Esophagus muscularis mucosa (tissue), 4 donors: Measurements from ENCODE around the gene TUT4. TPM values are rescaled to one million over a fixed set of nuclear protein-coding genes. Genes with fewer than 3 reads are reported as not detected.
A peak's percentile ranks its signal among the peaks of the same experiment; 100 is the strongest.

Source experiments
- DNase-seq: peaks from one replicate; pipeline ENCODE4 v3.0.0-alpha.2; 2017; ENCODE audit errors: extremely low spot score
- H3K27ac ChIP-seq, 4 donors: fragments of 200-600 bp; sonication (generic); replicated peaks in 1 of 4; 1 replicate in 3 of 4; 2 replicates in 1 of 4; pipeline ENCODE4 v1.5.1; 2016 to 2019; ENCODE audit warnings: mild to moderate bottlenecking in 1 of 4
- H3K27me3 ChIP-seq, 4 donors: fragments of 200-600 bp; sonication (generic); one replicate each; pipeline versions ENCODE4 v1.5.1 to v1.6.0; 2016 to 2019
- H3K36me3 ChIP-seq, 4 donors: fragments of 200-600 bp; sonication (generic); one replicate each; pipeline ENCODE4 v1.5.1; 2016 to 2019
- H3K4me1 ChIP-seq, 4 donors: fragments of 200-600 bp; sonication (generic); one replicate each; pipeline ENCODE4 v1.5.1; 2016 to 2019
- H3K4me3 ChIP-seq, 4 donors: fragments of 200-600 bp; sonication (generic); 1 replicate in 2 of 4; 2 replicates in 2 of 4; pipeline ENCODE4 v1.5.1; 2016 to 2019; ENCODE audit warnings: mild to moderate bottlenecking in 4 of 4, moderate library complexity in 1 of 4
- H3K9me3 ChIP-seq, 4 donors: fragments of 200-600 bp; sonication (generic); 1 replicate in 3 of 4; 2 replicates in 1 of 4; pipeline ENCODE4 v1.5.1; 2016 to 2019
- EP300 ChIP-seq: sonication (generic); formaldehyde crosslinking; IDR thresholded peaks from one replicate; pipeline ENCODE4 v1.6.1; 2017; ENCODE audit warnings: antibody characterized with exemption
- POLR2A ChIP-seq: fragments of 450-650 bp; IDR thresholded peaks from one replicate; pipeline ENCODE4 v1.6.1; 2017; ENCODE audit warnings: antibody characterized with exemption, moderate library complexity, mild to moderate bottlenecking, low read depth
- POLR2AphosphoS5 ChIP-seq, 2 donors: sonication (generic); formaldehyde crosslinking; IDR thresholded peaks; one replicate each; pipeline ENCODE4 v1.6.1; 2017; ENCODE audit warnings: antibody characterized with exemption in 2 of 2
- WGBS: methylation state at CpG from one replicate; pipeline ENCODE4 v1.1.5; 2018; 5-methylcytosine and 5-hydroxymethylcytosine counted together
- intact Hi-C: fragments of 100-400 bp; cut with DNase I; formaldehyde crosslinking; loops from one replicate; pipeline ENCODE4 v1.15.1; 2023
- total RNA-seq, 4 donors: library from RNA; depleted of rRNA; stranded (reverse); fragments of >200 nt; gene quantifications; one replicate each; pipeline versions ENCODE4 v1.1.0 to v1.2.1, GENCODE V29; 2016
- TF ChIP-seq, protein P1 (sequence below), 3 experiments: fragments of 200-600 bp in 2 of 3; fragments of 450-650 bp in 1 of 3; sonication (generic) in 2 of 3; IDR thresholded peaks; one replicate each; pipeline ENCODE4 v1.5.1; 2017 to 2019; ENCODE audit warnings: antibody characterized with exemption in 3 of 3, mild to moderate bottlenecking in 2 of 3, moderate library complexity in 1 of 3

Gene TUT4
- total RNA-seq, 4 donors from 2014 or later = 32.3 to 58.6 (median 42.7) TPM

DNA sequence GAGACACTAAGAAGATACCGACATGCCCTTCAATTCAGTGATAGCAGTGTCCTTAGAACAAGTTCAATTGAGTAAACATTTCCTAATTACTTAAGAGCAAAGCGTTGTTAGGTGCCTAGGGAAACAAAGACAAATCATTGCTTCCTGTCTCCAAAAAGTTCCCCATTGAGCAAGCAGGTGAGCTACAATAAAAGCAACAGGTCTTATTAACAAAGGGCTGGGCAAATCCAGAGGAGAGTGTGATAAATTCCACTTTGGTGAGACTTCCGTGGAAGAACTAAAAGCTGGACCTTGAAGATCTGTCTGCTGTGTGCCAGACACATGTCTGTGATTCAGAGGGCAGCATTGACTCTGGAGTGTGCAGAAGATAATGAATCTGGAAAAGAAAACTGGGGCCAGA lies 1.9 kb upstream of the TUT4 start:
- Histone ChIP-seq H3K4me3 (no peak overlapping the region), H3K36me3 (no peaks in the 10 kb centered on the region), H3K4me1 (peaks cover 10 to 32% (median 29%) of the 10 kb centered on the region in 4 donors), H3K27ac (peak overlapping the region in 1 of 4 donors; percentile 90), H3K9me3 (no peaks in the 10 kb centered on the region), H3K27me3 (no peaks in the 10 kb centered on the region)
- intact Hi-C loops = loop anchor here (5.0 to 10.0 kb wide), 2 partner anchors 48 to 130 kb away; partner anchors contain the start of gene GPX7
- TF ChIP-seq, protein P1, sequence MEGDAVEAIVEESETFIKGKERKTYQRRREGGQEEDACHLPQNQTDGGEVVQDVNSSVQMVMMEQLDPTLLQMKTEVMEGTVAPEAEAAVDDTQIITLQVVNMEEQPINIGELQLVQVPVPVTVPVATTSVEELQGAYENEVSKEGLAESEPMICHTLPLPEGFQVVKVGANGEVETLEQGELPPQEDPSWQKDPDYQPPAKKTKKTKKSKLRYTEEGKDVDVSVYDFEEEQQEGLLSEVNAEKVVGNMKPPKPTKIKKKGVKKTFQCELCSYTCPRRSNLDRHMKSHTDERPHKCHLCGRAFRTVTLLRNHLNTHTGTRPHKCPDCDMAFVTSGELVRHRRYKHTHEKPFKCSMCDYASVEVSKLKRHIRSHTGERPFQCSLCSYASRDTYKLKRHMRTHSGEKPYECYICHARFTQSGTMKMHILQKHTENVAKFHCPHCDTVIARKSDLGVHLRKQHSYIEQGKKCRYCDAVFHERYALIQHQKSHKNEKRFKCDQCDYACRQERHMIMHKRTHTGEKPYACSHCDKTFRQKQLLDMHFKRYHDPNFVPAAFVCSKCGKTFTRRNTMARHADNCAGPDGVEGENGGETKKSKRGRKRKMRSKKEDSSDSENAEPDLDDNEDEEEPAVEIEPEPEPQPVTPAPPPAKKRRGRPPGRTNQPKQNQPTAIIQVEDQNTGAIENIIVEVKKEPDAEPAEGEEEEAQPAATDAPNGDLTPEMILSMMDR (IDR thresholded peaks at IDR 0.05) = no peak
- no peak for DNase-seq
- 35% methylated on average over 3 of the region's 3 CpGs for WGBS

DNA sequence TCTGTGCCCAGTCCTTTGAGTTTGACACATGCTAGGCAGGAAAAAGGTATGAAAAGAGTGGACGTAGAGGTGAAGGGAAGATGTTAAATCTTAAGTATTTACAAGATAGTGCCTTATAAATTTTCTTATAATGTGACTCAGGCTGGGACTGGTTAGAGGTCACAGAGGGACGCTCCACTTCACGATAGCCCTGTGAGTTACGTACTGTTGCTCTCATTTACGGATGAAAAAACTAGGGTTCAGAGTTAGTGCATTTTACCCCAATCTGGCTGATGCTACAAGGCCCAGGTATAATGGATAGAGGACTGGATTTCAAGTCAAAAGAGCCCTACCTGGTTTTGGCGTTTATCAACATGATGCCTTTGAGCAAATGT lies 1.4 kb upstream of the TUT4 start:
- Histone ChIP-seq H3K27ac (peak overlapping the region; percentile 88 to 98 (median 91)), H3K4me3 (peak overlapping the region in 3 of 4 donors; percentile 83 to 99 (median 89)), H3K36me3 (no peaks in the 10 kb centered on the region), H3K4me1 (peaks cover 10 to 32% (median 29%) of the 10 kb centered on the region in 4 donors), H3K27me3 (no peaks in the 10 kb centered on the region), H3K9me3 (no peaks in the 10 kb centered on the region)
- no peak for DNase-seq
- intact Hi-C loops = loop anchor here (5.0 to 10.0 kb wide), 2 partner anchors 48 to 131 kb away; partner anchors contain the start of gene GPX7
- WGBS = 61% methylated on average over 6 of the region's 6 CpGs
- TF ChIP-seq POLR2AphosphoS5 (IDR thresholded peaks at IDR 0.05) = no peak
- no peak for TF ChIP-seq POLR2A
- no peak for TF ChIP-seq EP300
- TF ChIP-seq, protein P1 (IDR thresholded peaks at IDR 0.05) = no peak

DNA sequence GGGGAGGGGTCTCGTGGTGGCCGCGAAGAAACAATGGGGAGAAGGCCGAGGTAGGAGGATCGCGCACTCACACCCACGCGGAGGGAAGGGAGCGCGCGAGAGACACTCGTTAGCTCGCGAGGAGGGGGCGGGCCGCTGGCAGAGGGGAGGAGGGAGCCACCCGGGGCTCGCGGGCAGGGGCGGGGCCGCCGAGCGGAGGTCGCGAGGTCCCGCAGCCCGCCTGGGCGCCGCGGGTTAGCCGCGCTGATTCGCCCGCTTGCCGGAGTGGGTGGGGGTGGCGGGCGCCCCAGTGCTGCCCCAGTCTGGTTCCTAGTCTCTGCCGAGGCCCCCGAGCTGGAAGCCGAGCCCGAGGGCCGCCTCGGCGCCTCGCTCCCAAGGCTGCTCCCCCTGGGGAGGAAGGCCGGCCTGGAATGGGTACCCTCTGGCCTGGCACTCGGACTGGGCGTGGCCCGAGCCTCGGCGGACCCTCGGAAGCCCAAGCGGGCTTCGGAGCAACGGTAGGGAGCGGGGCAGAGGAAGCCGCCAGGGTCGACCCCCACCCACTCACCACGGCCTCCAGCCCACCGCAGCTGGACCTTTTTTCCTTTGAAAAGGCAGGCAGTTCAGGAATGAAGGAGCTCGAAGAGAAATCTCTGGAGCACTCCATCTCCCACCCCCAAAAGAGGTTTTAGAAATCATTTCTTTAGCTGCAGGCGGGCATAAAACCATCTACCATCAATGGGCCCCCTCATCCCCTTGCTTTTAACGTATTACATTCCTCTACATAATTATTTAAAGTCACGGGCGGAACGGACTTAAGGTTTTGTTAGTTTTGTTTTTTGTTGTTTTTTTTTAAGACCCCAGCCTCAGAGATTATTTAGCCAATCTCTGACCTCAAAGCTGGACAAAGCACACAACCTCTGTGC lies 722 bp upstream of the TUT4 start:
- intact Hi-C loops = loop anchor here (5.0 to 10.0 kb wide), 2 partner anchors 49 to 131 kb away; partner anchors contain the start of gene GPX7
- 8% methylated on average over 25 of the region's 66 CpGs for WGBS
- H3K9me3 ChIP-seq = no peaks in the 10 kb centered on the region
- DNase-seq = peak; percentile 93
- H3K27ac ChIP-seq = peak overlapping the region; percentile 88 to 98 (median 91)
- peaks cover 10 to 32% (median 29%) of the 10 kb centered on the region in 4 donors for H3K4me1 ChIP-seq
- H3K4me3 ChIP-seq = peak overlapping the region; percentile 83 to 99 (median 94)
- H3K27me3 ChIP-seq = no peaks in the 10 kb centered on the region
- peak in 1 of 2 donors; percentile 62 for TF ChIP-seq POLR2AphosphoS5 (IDR thresholded peaks at IDR 0.05)
- TF ChIP-seq EP300 = no peak
- TF ChIP-seq, protein P1 (IDR thresholded peaks at IDR 0.05) = no peak
- no peak for TF ChIP-seq POLR2A
- H3K36me3 ChIP-seq = no peaks in the 10 kb centered on the region

DNA sequence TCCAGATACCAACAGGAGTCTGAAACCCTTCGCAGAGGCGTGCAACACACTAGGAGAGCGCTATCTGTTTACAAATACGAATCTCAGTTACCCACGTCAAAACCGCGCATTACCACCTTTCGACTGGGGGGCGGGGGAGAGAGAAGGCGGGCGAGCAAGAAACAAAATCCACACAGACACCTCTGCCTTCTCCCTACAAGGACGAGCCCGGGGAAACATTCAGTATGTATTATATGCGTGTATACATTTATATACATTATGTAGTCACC lies 722 bp downstream of the TUT4 start:
- Histone ChIP-seq H3K4me1 (peaks cover 10 to 33% (median 31%) of the 10 kb centered on the region in 4 donors), H3K27ac (peak overlapping the region; percentile 88 to 98 (median 91)), H3K27me3 (no peaks in the 10 kb centered on the region), H3K9me3 (no peaks in the 10 kb centered on the region), H3K4me3 (peak overlapping the region; percentile 83 to 99 (median 94)), H3K36me3 (no peaks in the 10 kb centered on the region)
- TF ChIP-seq, protein P1 (IDR thresholded peaks at IDR 0.05) = no peak
- no peak for TF ChIP-seq EP300
- peak in 1 of 2 donors; percentile 31 for TF ChIP-seq POLR2AphosphoS5 (IDR thresholded peaks at IDR 0.05)
- no peak for TF ChIP-seq POLR2A
- intact Hi-C loops = loop anchor here (5.0 to 10.0 kb wide), 2 partner anchors 50 to 133 kb away; partner anchors contain the start of gene GPX7
- DNase-seq = no peak
- WGBS = under 1% methylated on average over 14 of the region's 14 CpGs
